ENCODE measurements around the gene MAGOHB.

- TF ChIP-seq CTCF (IDR thresholded peaks at IDR 0.05; ENCODE audit: insufficient read depth, low read length, poor library complexity, severe bottlenecking): no peak
- no peak for TF ChIP-seq EZH2phosphoT487 (conservative IDR thresholded peaks at IDR 0.05; ENCODE audit: low read length)
Observed at GRCh38 chr12:10590966-10591365, 22.4 kb downstream of the MAGOHB start.

All from SU-DHL-6 (cell line).